HG02571 (cell line): ENCODE results near the gene PLD4.

ENCODE experiments used
- ATAC-seq: cut with Tn5 transposase; IDR thresholded peaks from one replicate; pipeline ENCODE4 v1.9.1; 2021; ENCODE audit warnings: mild to moderate bottlenecking, moderate library complexity; ENCODE audit not compliant: unreplicated experiment

The PLD4 gene

GRCh38 chr14:104953896-104954656 lies 29.4 kb downstream of the PLD4 start:
- ATAC-seq, result no peak

GRCh38 chr14:104954746-104955395 lies 30.2 kb downstream of the PLD4 start:
- ATAC-seq, result no peak

GRCh38 chr14:104955396-104955770 lies 30.7 kb downstream of the PLD4 start:
- no peak for ATAC-seq

- ATAC-seq, result no peak
Measured at GRCh38 chr14:104956290-104956890, 31.7 kb downstream of the PLD4 start.

GRCh38 chr14:104957146-104958113 lies 32.8 kb downstream of the PLD4 start:
- ATAC-seq, result no peak

- no peak for ATAC-seq
Measured at GRCh38 chr14:104964546-104964945, 39.9 kb downstream of the PLD4 start.

- ATAC-seq, result no peak
Measured at GRCh38 chr14:104965561-104966231, 41.0 kb downstream of the PLD4 start.

GRCh38 chr14:104966261-104966865 lies 41.7 kb downstream of the PLD4 start:
- no peak for ATAC-seq

- no peak for ATAC-seq
Measured at GRCh38 chr14:104966981-104967385, 42.3 kb downstream of the PLD4 start.

GRCh38 chr14:104967386-104968152 lies 42.9 kb downstream of the PLD4 start:
- ATAC-seq, result no peak

GRCh38 chr14:104968153-104968527 lies 43.5 kb downstream of the PLD4 start:
- ATAC-seq, result no peak

GRCh38 chr14:104968541-104969401 lies 44.1 kb downstream of the PLD4 start:
- no peak for ATAC-seq

- ATAC-seq, result no peak
Measured at GRCh38 chr14:104969741-104970230, 45.1 kb downstream of the PLD4 start.

- no peak for ATAC-seq
Measured at GRCh38 chr14:104970231-104971068, 45.8 kb downstream of the PLD4 start.

- no peak for ATAC-seq
Measured at GRCh38 chr14:104971447-104972240, 47.0 kb downstream of the PLD4 start.

GRCh38 chr14:104972301-104973134 lies 47.8 kb downstream of the PLD4 start:
- ATAC-seq, result no peak
